ENCODE data around the gene CIC.

Gene CIC

GRCh38 chr19:42290136-42290522 is 21.1 kb downstream of the CIC start:
- DNase-seq: no peak

DNA sequence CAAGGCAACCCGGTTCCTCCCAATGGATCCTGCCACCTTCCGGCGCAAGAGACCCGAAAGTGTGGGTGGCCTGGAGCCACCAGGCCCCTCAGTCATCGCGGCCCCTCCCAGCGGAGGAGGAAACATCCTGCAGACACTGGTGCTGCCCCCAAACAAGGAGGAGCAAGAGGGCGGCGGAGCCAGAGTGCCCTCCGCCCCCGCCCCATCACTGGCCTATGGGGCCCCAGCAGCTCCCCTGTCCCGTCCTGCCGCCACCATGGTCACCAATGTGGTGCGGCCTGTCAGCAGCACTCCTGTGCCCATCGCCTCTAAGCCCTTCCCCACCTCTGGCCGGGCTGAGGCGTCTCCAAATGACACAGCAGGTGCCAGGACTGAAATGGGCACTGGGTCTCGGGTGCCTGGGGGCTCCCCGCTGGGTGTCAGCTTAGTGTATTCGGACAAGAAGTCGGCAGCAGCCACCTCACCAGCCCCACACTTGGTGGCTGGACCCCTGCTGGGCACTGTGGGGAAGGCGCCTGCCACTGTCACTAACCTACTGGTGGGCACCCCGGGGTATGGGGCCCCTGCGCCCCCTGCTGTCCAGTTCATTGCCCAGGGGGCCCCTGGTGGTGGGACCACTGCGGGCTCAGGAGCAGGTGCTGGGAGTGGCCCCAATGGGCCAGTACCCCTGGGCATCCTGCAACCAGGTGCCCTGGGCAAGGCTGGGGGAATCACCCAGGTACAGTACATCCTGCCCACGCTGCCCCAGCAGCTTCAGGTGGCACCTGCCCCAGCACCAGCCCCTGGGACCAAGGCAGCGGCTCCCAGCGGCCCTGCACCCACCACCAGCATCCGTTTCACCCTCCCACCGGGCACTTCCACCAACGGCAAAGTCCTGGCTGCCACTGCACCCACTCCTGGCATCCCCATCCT is 21.7 kb downstream of the CIC start:
- peak; percentile 37 for DNase-seq

GRCh38 chr19:42291435-42291810 is 22.4 kb downstream of the CIC start:
- DNase-seq: no peak

DNA sequence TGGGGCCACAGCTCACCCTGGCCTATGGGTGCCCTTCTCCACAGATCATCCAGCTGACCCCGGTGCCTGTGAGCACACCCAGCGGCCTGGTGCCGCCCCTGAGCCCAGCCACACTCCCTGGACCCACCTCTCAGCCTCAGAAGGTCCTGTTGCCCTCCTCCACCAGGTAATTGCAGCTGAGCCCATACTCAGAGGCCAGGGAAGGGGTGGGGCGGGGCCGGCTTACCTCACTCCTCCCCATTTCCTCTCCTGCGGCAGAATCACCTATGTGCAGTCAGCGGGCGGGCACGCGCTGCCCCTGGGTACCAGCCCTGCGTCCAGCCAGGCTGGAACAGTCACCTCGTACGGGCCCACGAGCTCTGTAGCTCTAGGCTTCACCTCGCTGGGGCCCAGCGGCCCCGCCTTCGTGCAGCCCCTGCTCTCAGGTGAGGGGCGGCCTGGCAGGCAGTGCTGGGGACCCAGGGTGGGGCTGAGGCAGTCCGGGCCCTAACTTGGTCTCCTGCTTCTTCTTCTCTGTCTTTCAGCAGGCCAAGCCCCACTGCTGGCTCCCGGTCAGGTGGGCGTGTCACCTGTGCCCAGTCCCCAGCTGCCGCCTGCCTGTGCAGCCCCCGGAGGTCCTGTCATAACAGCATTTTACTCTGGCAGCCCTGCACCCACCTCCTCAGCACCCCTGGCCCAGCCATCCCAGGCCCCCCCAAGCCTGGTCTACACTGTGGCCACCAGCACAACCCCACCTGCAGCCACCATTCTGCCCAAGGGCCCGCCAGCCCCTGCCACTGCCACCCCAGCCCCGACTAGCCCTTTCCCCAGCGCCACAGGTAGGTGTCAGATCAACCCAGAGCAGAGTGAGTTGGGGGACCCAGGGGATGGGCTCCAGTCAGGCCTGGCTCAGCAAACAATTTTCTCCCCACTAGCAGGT is 23.2 kb downstream of the CIC start:
- no peak for DNase-seq

DNA sequence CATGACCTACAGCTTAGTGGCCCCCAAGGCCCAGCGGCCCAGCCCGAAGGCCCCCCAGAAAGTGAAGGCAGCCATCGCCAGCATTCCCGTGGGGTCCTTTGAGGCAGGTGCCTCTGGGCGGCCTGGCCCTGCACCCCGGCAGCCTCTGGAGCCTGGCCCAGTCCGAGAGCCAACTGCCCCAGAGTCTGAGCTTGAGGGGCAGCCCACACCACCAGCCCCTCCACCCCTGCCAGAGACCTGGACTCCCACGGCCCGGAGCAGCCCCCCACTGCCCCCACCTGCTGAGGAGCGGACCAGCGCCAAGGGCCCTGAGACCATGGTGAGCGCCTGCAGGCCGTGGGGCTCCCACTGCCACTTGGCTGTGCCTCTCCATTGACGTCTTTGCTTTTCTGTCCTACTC is 23.9 kb downstream of the CIC start:
- no peak for DNase-seq

DNA sequence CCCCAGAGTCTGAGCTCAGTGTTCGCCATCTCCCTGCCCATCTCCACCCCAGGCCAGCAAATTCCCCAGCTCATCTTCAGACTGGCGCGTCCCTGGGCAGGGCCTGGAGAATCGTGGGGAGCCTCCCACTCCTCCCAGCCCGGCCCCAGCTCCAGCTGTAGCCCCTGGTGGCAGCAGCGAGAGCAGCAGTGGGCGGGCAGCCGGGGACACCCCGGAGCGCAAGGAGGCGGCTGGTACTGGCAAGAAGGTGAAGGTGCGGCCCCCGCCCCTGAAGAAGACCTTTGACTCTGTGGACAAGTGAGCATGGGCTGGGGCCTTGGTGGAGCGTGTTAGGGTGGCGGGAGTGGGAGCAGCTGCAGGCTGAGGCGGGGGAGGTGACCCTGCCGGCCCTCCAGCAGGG is 24.5 kb downstream of the CIC start:
- no peak for DNase-seq

- no peak for DNase-seq
Observed at GRCh38 chr19:42293948-42294347, 24.9 kb downstream of the CIC start.

DNA sequence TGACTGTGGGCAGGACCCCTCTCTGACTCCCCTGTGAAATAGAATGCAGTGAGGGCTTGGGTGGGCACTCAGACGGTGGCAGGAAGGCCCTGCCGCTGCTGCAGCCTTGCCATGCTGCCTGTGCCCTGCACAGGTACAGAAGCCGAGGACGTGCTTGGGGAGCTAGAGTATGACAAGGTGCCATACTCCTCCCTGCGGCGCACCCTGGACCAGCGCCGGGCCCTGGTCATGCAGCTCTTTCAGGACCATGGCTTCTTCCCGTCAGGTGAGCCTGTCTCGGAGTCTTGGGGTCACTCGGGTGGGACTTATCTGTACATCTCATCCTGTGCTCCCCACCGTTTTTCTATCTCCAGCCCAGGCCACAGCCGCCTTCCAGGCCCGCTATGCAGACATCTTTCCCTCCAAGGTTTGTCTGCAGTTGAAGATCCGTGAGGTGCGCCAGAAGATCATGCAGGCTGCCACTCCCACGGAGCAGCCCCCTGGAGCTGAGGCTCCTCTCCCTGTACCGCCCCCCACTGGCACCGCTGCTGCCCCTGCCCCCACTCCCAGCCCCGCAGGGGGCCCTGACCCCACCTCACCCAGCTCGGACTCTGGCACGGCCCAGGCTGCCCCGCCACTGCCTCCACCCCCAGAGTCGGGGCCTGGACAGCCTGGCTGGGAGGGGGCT is 25.6 kb downstream of the CIC start:
- no peak for DNase-seq

DNA sequence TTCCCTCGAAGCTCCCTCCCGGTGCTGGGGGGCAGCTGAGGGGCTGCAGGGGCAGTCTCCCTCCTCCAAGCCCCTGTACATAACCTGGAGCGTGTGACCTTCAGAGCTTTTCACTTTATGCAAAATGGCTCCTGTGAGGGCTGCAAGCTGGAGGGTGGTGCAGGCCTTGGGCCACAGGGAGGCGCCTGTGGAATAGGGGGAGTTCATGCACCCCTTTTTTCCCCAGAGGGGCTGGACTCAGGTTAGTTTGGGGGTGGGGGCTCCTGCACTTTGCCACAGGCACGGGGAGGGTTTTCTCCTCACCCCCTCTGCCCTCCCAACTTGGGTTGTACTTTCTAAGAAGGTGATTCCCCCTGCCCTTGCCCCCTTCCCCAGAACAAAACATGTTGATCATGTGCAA is 26.3 kb downstream of the CIC start:
- no peak for DNase-seq

DNA sequence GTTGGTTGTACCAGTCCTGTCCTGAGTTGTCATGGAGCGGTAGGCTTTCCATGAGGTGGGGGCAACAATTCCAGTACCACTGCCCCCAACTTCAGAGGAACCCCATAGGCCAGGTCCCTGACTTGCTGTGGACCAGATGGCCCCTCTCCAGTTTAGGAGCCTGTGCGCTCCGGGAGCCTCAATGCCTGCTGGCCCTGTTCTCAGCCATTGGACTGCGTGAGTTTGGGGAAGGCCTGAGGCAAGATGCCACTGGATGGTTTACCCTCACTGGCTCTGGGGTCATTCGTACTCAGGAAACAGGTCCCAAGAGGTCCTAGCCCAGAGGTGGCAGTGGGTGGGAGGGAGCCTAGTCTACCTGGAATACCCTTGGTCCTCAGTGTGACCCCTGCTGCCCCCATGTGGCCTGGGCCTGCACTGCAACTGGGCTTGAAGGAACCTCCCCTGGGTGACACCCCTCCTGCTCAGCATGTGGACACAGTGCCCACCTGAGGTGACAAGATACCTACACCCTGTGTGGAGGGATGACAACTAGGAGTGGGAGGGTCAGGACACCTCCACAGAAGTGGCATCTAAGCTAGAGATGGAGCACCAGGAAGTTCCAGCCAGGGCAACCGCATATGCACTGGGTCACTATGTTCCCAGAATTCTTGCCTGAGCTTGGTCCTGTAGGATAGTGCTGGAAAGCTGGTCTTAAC is 26.9 kb downstream of the CIC start:
- peak; percentile 75 for DNase-seq

- no peak for DNase-seq
Observed at GRCh38 chr19:42297039-42297438, 28.0 kb downstream of the CIC start.

DNA sequence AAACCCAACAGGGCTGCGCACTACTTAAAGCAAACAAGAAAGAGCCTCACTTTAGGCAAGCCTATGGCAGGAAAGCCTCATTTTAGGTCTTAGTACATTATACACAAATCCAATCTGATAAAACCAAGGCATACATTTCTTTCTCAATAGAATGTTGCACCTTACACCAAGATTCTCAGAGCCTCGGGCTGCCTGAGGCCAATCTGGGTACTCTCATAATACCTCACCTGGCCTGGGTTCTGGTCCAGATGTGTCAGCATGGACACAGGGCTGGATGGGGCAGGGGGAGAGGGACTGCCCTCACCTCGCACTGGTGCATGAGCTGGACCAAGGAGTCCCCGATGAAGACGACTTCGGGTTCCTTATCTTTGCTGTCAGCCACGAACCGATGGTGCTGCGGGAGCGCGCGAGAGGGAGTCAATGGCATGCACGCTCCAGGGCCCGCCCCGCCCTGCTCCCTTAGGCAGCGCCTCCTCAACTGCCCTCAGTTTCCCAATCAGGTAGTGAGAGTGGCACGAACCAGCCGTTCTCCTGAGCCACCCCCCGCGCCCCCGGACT is 32.7 kb downstream of the CIC start, which contains the start of gene PRR19:
PRR19 (plus strand) TSS at position 487 of the 558 bp plus-strand sequence. CDS start 7,453 bp downstream, outside the sequence.
- DNase-seq: no peak

DNA sequence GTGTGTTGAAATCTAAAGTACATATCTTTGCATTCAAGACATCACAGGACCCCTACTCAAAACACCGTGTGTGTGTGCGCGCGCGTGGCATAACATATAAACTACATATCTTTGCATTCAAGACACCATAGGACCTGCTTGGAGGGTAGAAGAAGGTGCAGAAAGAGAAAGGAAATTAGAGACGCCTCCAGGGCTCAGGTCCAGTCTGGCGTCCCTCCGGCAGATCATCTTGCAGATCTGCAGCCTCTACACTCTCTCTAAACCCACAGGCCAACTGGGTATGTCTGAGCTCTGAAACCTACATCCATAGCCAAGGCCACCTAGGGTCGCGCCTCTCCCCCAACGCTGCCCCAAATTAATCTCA is 34.0 kb downstream of the CIC start:
- DNase-seq: no peak

DNA sequence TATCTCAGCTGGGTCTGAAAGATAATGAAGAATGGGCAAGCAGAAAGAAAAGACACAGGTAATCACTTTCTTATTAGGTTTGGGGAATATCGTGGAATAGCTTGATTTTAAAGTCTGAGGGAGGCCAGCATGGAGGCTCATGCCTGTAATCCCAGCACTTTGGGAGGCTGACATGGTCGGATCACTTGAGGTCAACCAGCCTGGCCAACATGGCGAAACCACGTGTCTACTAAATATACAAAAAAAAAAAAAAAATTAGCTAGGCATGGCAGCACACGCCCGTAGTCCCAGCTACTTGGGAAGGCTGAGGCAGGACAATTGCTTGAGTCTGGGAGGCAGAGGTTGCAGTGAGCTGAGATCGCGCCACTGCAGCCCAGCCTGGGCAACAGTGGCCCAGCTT is 34.8 kb downstream of the CIC start:
- DNase-seq: no peak

DNA sequence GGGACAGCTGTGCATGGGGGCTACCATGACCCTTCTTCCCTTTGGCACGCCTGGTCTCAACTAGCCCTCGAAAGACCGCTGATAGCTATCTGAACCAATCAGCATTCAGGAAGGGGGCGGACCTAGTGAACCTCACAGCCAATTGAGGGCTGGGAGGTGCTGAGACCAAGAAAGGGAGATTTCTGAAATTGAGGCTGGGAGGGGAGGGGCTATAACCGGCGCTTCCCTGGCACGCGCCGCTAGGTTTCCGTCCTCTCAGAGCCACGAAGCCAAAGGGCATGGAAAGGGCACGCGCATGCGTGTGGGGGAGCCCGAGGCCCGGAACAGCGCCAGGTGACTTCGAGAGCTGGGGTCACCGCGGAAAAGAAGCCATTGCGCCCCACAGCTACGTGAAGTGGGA is 37.6 kb downstream of the CIC start:
- no peak for DNase-seq

GRCh38 chr19:42309686-42310085 is 40.6 kb downstream of the CIC start:
- DNase-seq: no peak

DNA sequence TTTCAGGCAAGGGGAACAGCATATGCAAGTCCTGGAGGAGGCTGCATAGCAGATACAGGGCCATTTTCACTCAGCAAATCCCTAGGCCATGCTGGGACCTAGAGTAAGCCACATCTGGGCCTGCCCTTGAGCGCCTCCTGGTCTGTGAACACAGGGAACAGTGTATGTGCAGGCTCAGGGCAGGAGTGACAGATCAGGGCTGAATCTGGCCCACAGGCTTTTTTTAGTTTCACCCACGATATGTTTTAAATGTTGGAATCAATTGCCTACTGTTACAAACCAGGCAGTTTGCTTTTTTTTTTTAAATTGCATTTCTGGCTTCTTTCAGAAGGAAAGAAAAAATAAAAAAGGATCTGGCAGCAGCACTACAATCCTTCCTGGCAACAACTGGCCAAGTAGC is 42.6 kb downstream of the CIC start:
- DNase-seq: no peak

GRCh38 chr19:42312370-42312769 is 43.3 kb downstream of the CIC start:
- DNase-seq: no peak

- DNase-seq: peak; percentile 36
Observed at GRCh38 chr19:42313096-42313839, 44.2 kb downstream of the CIC start, which contains the start of gene TMEM145. Gene TMEM145 (plus strand): TSS chr19:42313309. CDS start chr19:42313377, 68 bp downstream.

DNA sequence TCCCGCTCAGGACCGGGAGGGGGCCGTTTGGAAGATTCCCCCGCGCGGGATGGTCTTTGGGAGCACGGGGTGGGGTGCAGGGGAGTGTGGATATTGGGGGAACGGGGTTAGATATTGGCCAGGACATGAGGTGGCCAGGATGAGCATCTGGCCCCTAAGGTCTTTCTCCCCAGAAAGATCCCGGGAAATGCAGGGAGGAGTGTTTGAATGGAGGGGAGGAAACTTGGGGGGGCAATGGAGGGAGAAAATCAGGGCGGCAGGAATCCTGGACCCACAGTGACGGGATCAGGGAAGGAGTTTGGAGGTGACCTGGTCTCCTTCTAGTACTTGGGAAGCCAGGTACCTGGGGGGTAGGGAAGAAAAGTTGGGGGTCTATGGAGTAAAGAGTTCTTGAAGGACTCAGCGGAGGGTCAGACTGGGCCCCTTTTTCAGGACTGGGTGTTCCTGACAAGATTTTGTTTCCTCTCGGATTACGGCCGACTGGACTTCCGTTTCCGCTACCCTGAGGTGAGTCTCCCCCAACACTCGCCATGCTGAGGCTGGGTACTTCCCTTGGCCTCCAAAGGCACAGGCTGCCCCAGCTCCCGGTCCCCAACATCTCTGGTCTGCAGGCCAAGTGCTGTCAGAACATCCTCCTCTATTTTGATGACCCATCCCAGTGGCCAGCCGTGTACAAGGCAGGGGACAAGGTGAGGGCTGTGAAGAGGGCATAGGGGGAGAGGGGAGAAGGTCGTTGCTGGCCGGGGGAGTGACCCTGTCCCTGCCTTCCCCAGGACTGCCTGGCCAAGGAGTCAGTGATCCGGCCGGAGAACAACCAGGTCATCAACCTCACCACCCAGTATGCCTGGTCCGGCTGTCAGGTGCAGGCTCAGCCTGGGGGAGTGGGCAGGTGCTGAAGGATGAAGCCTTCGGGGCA is 45.0 kb downstream of the CIC start:
- no peak for DNase-seq

Data from suppressor macrophage treated with lipopolysaccharide for 4 hours (primary cell).